CMK (cell line): Measurements from ENCODE around the gene ZNF722.
"Not testable (repeated sequence)": the region's sequence is repeated elsewhere in the genome, so short reads cannot be mapped to it uniquely, and the experiment has no call there.

Experiments
- DNase-seq: peaks from one replicate; pipeline ENCODE4 v3.0.0-alpha.2; 2010; ENCODE audit warnings: low read depth

The ZNF722 gene

GRCh38 chr7:63998549-63998948 is at the start of gene ZNF722:
ZNF722 (plus strand) TSS chr7:63998849; CDS start chr7:63998962, 113 bp downstream.
- DNase-seq = no peak

- no peak for DNase-seq
These were observed 45.5 kb upstream of the ZNF722 start for GRCh38 chr7:63953181-63953580.

GRCh38 chr7:63968629-63969028 is 30.0 kb upstream of the ZNF722 start:
- no peak for DNase-seq

- DNase-seq = not testable (repeated sequence)
These were observed 16.8 kb downstream of the ZNF722 start for GRCh38 chr7:64015496-64015895.

- no peak for DNase-seq
These were observed 36.7 kb downstream of the ZNF722 start for GRCh38 chr7:64035388-64035787.

- DNase-seq = no peak
These were observed 38.4 kb downstream of the ZNF722 start for GRCh38 chr7:64037095-64037494.

- DNase-seq = no peak
These were observed 46.8 kb downstream of the ZNF722 start, which contains the start of gene ZNF727 for GRCh38 chr7:64045301-64046040. ZNF727 (plus strand) TSS chr7:64045434; CDS start chr7:64045622, 188 bp downstream.

GRCh38 chr7:64046041-64046389 is 47.4 kb downstream of the ZNF722 start:
- no peak for DNase-seq
